GM21737 (cell line): Measurements from ENCODE around the gene DCTN4.
"Not testable (repeated sequence)": the region's sequence is repeated elsewhere in the genome, so short reads cannot be mapped to it uniquely, and the experiment has no call there.

ENCODE experiments used
- ATAC-seq: cut with Tn5 transposase; IDR thresholded peaks from one replicate; pipeline ENCODE4 v1.9.1; 2021; ENCODE audit warnings: mild to moderate bottlenecking, moderate library complexity; ENCODE audit not compliant: unreplicated experiment

The DCTN4 gene

DNA sequence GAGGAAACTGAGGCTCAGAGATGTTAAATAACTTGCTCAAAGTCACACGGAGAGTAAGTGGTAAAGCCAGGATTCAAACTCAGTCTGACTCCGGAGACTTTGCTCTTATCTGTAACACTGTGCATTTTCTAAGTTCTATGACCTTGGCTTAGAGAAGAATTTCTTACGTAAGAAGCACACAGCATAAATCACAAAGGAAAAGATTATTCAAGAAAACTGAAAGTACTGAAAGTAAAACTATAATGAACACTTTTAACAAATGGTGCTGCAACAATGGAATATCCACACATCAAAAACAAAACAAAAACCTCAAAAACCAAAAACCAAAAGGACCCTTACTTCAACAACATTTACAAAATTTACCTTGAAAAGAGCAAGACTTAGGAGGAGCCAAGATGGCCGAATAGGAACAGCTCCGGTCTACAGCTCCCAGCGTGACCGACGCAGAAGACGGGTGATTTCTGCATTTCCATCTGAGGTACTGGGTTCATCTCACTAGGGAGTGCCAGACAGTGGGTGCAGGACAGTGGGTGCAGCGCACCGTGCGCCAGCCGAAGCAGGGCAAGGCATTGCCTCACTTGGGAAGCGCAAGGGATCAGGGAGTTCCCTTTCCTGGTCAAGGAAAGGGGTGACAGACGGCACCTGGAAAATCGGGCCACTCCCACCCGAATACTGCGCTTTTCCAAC is 16.2 kb downstream of the DCTN4 start:
- not testable (repeated sequence) for ATAC-seq

DNA sequence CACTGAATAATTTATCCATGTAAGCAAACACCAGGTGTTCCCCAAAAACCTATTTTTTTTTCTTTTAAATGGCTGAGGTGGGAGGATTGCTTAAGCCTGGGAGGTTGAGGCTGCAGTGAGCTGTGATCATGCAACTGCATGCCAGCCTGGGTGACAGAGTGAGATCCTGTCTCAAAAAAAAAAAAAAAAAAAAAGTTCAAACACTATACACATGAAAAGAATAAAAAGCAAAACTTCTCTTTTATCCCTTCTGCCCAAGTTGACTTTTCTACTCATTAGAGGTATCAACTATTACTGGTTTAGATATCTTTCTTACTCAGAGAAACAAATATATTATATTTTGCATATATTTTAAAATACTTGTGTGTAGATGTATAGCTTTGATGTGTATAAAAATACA is 17.8 kb downstream of the DCTN4 start:
- ATAC-seq, result no peak

- no peak for ATAC-seq
Measured at GRCh38 chr5:150738862-150739261, 20.0 kb downstream of the DCTN4 start.

GRCh38 chr5:150734579-150735384 is 24.0 kb downstream of the DCTN4 start:
- ATAC-seq, result peak; percentile 77

DNA sequence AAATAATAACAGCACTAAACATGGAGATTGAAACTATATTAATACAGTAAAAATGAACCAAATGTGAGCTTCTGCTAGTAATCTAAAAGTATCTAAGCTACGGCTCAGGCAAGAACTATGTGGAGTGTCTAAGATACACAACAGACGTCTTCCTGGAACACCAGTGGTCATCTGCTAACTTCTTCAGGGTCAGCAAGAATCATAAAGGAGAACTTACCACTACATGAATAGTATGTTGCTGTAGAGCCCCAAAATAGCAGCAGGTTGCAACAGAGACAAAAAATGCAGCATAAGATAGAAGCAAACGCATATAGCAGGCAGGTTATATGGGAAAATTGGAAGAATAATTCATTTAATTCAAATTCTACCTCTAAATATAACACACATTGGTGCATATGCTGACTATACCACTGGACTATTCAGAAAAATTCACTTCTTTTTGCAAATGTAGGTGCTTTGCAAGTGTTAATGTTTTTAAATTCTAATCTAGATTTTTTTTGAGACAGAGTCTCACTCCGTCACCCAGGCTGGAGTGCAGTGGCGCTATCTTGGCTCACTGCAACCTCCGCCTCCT is 27.1 kb downstream of the DCTN4 start:
- no peak for ATAC-seq

DNA sequence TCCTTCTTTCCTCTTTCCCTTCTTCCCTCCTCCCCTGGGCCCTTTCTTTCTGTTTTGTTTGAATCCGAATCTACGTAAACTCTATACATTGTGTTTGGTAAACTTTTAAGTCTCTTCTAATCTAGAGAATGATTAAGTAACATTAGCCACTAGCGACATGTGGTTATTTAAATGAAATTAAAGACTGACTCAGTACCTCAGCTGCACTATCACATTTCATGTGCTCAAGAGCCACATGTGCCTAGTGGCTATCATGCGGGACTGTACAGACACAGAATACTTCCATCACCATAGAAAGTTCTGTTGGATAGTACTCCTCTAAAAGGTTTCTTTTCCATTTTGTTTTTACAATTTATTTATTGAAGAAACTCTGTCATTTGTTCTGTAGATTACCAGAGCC is 29.0 kb downstream of the DCTN4 start:
- ATAC-seq, result no peak

GRCh38 chr5:150723845-150724244 is 35.0 kb downstream of the DCTN4 start:
- no peak for ATAC-seq

DNA sequence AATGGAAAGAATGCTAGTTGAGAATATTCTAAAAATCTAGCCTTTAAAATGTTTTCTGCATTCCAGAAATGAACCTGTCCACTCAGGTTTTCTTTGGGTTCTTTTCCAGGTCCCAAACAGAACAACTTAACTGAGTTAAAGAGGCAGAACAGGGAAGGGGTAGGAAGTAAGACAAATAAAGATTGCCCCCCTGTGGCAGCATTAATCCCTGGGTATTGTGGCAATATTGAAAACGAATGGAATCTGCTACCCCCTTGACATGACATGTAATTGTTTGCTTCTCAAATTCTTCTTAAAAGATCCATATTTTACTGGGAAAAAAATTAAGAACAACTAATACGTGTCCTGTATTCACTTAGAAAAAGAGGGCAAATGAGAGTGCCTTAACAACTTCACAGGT is 48.7 kb downstream of the DCTN4 start:
- ATAC-seq, result no peak

DNA sequence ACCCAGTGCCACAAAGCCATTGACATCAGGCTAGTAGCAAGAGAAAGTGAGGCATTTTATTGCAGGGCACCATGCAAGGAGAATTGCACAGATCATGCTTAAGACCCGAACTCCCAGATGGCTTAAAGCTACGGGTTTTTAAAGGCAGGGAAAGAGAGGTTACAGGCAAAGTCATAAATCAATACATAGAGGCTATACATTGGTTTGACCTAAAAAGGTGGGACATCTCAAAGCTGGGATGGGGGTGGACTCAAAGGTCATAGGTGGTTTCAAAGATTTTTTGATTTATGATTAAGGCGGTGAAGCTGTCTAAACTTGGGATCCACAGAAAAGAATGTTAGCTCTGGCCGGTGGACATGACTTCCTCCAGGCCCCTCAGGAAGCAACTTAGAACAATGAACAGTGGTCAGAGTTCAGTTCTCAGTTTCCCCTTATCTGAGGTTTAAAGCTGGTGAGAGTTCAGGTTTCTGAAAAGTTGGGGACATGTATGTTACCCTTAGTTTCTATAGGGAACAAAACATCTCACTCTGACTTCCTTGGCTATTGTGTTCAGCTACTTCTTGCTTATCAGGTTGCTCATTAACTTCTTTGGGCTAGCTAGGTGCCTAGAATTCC is 51.9 kb downstream of the DCTN4 start:
- ATAC-seq, result no peak

DNA sequence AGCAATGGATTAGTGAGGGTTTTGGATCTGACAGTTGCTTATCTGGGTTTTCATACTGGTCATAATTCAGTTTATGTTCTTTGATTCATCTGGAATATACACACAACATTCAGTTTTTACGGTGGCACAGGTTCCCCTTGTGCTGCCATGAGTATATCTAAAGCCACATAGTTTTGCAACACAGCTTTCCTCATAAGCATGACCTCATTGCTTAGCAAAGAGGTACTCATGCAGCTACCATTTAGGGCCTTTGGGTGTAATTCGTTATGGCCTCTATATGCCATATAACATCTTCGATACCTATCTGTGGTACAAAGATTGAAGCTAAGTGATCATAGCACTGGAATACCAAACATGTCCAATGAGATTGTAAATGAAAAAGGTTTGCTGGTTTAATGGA is 55.1 kb downstream of the DCTN4 start:
- no peak for ATAC-seq

DNA sequence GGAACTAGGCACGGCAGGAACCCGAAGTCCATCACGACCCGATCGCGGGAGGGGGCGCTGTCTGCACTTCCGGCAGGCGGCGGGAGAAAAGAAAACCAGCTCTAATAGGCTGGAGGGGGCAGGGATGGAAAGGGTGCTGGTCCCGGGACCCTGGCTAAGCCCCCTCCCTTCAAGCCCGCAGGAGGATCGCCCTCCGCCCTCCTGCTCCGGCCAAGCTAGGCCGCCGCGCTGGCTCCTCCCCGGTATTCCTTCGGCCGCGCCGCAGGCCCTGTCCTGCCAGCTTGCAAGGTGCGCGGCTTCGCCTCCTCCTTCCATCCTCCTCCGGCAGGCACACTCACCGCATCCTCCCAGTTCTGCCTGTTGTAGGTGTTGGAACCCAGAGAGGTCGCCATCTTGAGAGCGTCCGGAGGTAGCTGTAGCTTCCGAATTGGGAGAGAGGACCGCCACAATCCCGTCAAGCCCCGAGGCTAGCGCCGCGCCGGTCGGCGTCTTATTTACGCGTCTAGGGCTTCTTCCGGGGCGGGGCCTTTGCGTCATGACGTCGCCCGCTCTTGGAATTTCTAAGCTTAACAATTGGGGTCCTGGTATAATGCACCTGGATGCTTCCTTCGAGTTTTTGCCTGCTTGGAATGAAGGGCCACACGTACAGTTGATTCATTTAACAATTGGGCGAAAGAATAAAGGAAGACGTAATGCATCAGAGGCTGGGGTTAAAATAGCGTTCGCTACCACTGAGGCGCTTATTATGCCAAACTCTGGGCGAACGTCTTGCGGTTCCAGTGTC is 58.0 kb downstream of the DCTN4 start, which contains the start of gene RBM22:
Gene RBM22 (minus strand): TSS at position 469 of the 784 bp plus-strand sequence. CDS start 77 bp downstream, at position 392.
- ATAC-seq, result peak; percentile 94

DNA sequence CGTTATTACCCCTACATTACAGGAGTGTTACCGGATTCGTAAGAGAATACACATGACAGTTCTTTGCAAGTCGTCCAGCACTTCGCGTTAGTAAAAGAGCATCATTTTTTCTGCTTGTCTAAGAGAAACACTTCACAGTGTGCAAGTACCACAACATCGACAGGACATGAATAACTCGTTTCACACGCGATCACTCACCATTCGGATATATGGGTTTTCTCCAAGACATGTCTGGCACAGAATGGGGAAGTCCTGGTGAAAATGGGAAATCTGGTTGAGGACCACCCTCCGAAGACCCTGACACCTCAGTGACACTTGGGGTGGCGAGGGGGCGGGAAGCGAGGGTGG is 58.6 kb downstream of the DCTN4 start:
- ATAC-seq, result no peak

DNA sequence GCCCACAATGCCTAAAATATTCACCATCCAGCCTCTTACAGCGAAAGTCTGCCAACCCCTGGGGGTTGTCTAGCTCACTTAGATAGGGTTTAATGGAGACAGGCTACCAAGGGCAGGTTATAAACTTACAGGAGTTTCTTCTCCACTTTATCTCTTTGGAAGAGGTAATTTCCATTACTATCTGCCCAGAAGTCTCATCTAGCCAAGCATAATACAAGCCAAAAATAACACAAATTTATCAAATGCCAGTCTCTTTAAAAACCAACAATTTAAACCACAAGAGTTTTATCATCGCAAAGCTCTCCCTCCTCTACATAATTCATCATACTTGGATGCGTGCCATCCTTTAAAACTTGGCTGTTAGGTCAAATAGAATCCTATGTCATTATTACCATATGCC is 64.2 kb downstream of the DCTN4 start:
- ATAC-seq, result no peak

DNA sequence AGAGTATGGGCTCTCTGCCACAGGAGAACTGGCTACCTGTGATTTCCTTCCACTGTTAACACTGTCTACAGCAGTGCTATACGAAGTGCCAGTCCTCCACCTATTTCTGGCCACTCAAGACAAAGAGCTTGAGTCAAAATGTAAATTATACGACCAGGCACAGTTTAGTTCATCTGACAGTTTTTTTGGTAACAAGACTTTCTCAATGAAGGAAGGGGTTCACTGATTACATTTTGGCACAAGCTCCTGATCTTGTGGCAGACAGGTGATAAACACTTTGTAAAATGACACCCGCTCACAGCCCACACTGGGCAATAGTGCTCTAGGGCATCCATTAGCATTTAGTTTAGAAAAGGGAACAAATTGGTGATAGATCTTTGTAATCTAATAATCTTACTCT is 66.5 kb downstream of the DCTN4 start:
- no peak for ATAC-seq

DNA sequence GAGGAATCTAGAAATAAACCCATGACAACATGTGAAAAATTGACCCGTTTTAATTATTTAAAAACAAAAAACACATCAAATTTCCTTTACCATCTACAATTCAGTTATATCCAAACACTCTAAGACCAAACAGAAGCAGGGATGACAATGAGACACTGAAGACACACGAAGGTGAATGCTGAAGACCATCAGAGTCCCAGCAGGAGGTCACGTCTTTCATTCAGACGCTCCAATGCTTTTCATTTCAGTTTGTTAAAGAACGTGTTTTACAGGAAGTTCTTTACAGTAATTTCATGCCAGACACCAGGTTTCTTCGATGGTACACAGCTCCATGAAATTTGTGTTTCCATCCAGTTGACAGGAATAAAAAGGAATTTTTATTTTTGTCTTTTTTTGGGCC is 68.1 kb downstream of the DCTN4 start:
- ATAC-seq, result no peak

- ATAC-seq, result no peak
Measured at GRCh38 chr5:150689120-150689519, 69.7 kb downstream of the DCTN4 start.

DNA sequence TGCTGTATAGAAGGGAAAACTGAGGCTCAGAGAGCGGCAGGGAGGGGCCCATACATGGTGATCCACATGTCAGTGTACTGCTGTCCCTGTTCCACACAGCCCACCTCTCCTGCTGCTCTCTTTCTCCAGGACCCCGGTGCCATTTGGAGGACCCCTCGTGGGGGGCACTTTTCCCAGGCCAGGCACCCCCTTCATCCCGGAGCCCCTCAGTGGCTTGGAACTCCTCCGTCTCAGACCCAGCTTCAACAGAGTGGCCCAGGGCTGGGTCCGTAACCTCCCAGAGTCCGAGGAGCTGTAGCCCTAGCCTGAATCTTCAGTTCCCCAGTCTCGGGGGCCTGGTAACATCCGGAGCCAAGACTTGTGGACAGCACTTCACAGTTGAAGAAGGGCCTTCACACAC is 82.2 kb downstream of the DCTN4 start:
- no peak for ATAC-seq

DNA sequence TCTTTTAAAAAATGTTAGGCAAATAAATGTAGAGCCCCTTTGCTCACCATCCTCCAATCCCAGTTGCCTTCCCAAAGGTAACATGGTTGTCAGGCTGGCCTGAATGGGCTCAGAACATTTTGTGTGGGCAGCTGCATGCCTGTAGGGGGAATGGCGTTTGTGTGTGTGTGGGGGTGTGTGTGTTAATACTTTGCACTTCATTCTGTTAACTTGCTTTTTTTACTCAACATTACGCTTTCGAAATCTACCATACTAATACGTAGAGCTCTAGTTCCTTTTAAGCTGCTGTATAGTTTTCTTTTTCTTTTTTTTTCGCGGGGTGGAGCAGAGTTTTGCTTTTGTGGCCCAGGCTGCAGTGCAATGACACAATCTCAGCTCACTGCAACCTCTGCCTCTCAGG is 83.7 kb downstream of the DCTN4 start:
- no peak for ATAC-seq

DNA sequence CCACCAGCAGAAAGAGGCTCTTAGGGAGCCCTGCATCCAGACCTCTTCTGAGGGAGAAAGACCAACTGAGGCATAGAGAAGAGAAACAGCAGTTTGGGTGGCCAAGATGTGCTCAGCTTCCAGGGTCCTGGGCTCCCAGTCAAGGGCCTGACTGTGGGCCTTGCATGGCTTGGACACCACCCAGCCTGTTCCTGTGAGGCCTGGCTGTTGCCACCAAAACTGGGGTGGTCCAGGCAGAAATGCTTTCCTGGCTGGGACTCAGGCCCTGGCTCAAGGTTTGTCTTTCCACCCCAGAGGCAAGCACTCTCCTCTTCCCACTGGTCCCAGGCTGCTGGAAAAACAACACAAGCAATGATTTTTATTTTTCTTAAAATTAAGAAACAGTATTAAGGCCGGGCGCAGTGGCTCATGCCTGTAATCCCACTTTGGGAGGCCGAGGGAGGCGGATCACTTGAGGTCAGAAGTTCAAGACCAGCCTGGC is 84.4 kb downstream of the DCTN4 start:
- no peak for ATAC-seq

DNA sequence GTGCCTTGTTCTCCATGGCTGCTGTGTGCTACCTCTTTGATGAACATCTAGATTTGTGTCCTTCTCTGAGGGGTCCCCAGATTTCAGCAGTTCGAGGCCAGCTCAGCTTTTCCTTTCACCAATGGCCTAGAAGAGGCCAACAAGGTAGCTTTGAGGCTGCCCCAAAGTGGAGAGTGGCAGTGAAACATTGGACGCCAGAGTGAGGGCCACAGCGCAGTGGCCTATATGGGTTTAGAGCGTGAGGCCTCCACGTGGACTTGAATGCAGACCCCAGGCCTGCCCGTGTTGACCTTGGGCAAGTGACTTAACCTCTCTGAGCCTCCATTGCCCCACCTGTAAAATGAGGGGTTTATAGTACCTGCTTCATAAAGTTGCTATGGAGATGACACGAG is 85.9 kb downstream of the DCTN4 start:
- no peak for ATAC-seq
